Calu3 (cell line): ENCODE results near the gene COL24A1. TPM values are rescaled to one million over a fixed set of nuclear protein-coding genes. Genes with fewer than 3 reads are reported as not detected.
"Not testable (repeated sequence)": the region's sequence is repeated elsewhere in the genome, so short reads cannot be mapped to it uniquely, and the experiment has no call there.

Experiments
- BruUV-seq: library from RNA; stranded (reverse); fragments of 400-500 nt; replicated peaks from 2 replicates; lab custom pipeline; 2021; lab: Mats Ljungman, UMichigan
- CTCF ChIA-PET: fragments of 300-600 bp; sonication (Branson Sonifier 250); formaldehyde crosslinking; loops from one replicate; lab custom pipeline; 2022; ENCODE audit warnings: antibody characterized with exemption; lab: Charles Lee
- DNase-seq: peaks from one replicate; pipeline ENCODE4 v3.0.0; 2022
- H3K27ac Mint-ChIP-seq: one replicate; pipeline ENCODE4 v1.8.0; 2022; ENCODE audit warnings: mixed read lengths; ENCODE audit not compliant: unreplicated experiment
- H3K27me3 Mint-ChIP-seq: one replicate; pipeline ENCODE4 v1.8.0; 2022; ENCODE audit warnings: mixed read lengths; ENCODE audit not compliant: unreplicated experiment
- H3K36me3 Mint-ChIP-seq: one replicate; pipeline ENCODE4 v1.8.0; 2022; ENCODE audit warnings: mild to moderate bottlenecking, moderate library complexity, mixed read lengths; ENCODE audit not compliant: insufficient read depth, unreplicated experiment
- H3K4me1 Mint-ChIP-seq: one replicate; pipeline ENCODE4 v1.8.0; 2022; ENCODE audit warnings: mild to moderate bottlenecking, low read depth, mixed read lengths; ENCODE audit not compliant: unreplicated experiment
- H3K4me3 Mint-ChIP-seq: one replicate; pipeline ENCODE4 v1.8.0; 2022; ENCODE audit warnings: mild to moderate bottlenecking, low read depth, moderate library complexity, mixed read lengths; ENCODE audit not compliant: unreplicated experiment
- H3K9me3 Mint-ChIP-seq: one replicate; pipeline ENCODE4 v1.8.0; 2022; ENCODE audit warnings: low read depth, mixed read lengths; ENCODE audit not compliant: unreplicated experiment
- intact Hi-C: fragments of 100-400 bp; cut with micrococcal nuclease; formaldehyde crosslinking; loops from one replicate; pipeline ENCODE4 v1.10.0; 2022; ENCODE audit not compliant: unreplicated experiment
- total RNA-seq: library from RNA; stranded (reverse); gene quantifications from 2 replicates; pipeline ENCODE4 v1.2.3, GENCODE V29; 2022
- TF ChIP-seq, protein P1 (sequence below): fragments of 200-600 bp; IDR thresholded peaks from one replicate; pipeline ENCODE4 v1.8.0; 2022; ENCODE audit warnings: antibody characterized with exemption; ENCODE audit not compliant: unreplicated experiment

The COL24A1 gene
- total RNA-seq, 1 experiment from 2014 or later: not detected

DNA sequence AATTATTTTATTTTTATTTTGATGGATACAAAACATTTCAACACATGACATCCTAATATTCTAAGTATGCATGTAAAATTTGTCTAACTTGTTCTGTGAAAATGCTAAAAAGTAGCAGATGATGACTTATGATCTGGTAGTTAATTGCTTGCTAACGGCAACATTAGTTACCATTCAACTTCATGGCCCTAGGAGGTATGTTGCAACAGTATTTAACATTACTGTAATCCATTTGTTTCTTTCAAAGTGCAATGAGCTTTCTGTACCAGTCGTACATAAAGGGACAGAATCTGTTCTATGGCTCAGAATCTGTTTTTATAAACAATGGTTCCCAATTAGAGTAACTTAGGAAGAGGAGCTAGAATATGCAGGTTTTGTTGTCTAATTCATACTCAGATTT, 356.8 kb downstream of the COL24A1 start:
- Mint-ChIP-seq H3K27ac (no peak overlapping the region), H3K4me1 (peaks cover 23% of the 10 kb centered on the region), H3K36me3 (no peaks in the 10 kb centered on the region), H3K9me3 (peaks cover 2% of the 10 kb centered on the region), H3K4me3 (no peak overlapping the region), H3K27me3 (no peaks in the 10 kb centered on the region)
- intact Hi-C loops: no loop called here
- CTCF ChIA-PET: no interaction called here
- DNase-seq: no peak
- BruUV-seq: no TSS peak
- TF ChIP-seq, protein P1, sequence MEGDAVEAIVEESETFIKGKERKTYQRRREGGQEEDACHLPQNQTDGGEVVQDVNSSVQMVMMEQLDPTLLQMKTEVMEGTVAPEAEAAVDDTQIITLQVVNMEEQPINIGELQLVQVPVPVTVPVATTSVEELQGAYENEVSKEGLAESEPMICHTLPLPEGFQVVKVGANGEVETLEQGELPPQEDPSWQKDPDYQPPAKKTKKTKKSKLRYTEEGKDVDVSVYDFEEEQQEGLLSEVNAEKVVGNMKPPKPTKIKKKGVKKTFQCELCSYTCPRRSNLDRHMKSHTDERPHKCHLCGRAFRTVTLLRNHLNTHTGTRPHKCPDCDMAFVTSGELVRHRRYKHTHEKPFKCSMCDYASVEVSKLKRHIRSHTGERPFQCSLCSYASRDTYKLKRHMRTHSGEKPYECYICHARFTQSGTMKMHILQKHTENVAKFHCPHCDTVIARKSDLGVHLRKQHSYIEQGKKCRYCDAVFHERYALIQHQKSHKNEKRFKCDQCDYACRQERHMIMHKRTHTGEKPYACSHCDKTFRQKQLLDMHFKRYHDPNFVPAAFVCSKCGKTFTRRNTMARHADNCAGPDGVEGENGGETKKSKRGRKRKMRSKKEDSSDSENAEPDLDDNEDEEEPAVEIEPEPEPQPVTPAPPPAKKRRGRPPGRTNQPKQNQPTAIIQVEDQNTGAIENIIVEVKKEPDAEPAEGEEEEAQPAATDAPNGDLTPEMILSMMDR: no peak

DNA sequence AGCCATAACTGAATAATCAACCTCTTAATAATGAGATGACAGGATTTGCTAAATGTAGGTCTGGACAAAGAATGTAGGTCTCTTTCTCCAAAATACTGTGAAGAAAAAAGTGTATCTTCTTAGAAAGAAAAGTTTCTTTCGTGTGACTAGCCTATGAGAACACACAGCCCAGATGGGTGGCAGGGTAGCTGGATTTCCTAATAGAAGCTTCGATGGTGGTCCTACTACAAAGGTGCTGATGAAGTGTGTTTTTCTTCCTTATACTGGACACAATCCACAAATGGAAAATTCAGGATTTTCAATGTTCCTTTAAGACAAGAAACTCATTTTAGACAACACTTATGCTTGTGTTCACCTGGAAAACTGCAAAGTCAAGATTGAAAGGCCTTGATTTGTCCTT, 358.2 kb downstream of the COL24A1 start:
- DNase-seq: no peak
- no TSS peak for BruUV-seq
- TF ChIP-seq, protein P1: no peak
- Mint-ChIP-seq H3K27me3 (no peaks in the 10 kb centered on the region), H3K9me3 (peaks cover 2% of the 10 kb centered on the region), H3K36me3 (no peaks in the 10 kb centered on the region), H3K27ac (no peak overlapping the region), H3K4me1 (peaks cover 23% of the 10 kb centered on the region), H3K4me3 (no peak overlapping the region)
- CTCF ChIA-PET: no interaction called here
- intact Hi-C loops: no loop called here

DNA sequence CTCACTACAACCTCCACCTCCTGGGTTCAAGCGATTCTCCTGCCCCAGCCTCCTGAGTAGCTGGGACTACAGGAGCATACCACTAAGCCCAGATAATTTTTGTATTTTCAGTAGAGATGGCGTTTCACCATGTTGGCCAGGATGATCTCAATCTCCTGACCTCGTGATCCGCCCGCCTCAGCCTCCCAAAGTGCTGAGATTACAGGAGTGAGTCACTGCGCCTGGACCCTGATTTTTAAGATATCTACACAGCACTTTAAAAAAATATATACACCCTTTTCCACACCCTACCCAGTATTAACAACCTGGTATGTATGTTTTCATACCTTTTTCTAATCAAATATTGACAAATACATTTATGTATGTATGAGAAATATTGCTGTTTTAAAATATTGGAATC, 379.6 kb downstream of the COL24A1 start:
- H3K27me3 Mint-ChIP-seq, BruUV-seq, H3K4me3 Mint-ChIP-seq, CTCF ChIA-PET, H3K9me3 Mint-ChIP-seq, H3K27ac Mint-ChIP-seq, DNase-seq, H3K4me1 Mint-ChIP-seq, H3K36me3 Mint-ChIP-seq, intact Hi-C loops: not testable (repeated sequence)

DNA sequence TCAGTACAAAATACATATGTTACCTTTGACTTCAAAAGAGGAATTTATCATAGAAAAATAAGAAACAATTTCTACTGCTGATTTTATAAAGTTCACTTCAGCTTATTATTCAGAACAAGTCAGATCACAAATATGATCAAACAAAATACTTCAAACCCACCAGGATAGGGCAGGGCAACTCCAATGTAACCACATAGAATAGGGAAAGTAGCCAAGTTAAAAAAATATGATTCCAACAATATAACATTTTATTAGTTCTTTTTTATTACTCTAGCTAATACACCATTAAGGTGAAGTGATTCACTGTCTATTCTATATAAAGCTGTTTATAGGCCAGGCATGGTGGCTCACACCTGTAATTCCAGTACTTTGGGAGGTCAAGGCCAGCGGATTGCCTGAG, 393.8 kb downstream of the COL24A1 start:
- Mint-ChIP-seq H3K36me3 (no peaks in the 10 kb centered on the region), H3K27ac (no peak overlapping the region), H3K4me1 (no peaks in the 10 kb centered on the region), H3K9me3 (no peaks in the 10 kb centered on the region), H3K4me3 (no peak overlapping the region), H3K27me3 (no peaks in the 10 kb centered on the region)
- no TSS peak for BruUV-seq
- no peak for DNase-seq
- intact Hi-C loops: no loop called here
- CTCF ChIA-PET: no interaction called here
- TF ChIP-seq, protein P1: no peak

DNA sequence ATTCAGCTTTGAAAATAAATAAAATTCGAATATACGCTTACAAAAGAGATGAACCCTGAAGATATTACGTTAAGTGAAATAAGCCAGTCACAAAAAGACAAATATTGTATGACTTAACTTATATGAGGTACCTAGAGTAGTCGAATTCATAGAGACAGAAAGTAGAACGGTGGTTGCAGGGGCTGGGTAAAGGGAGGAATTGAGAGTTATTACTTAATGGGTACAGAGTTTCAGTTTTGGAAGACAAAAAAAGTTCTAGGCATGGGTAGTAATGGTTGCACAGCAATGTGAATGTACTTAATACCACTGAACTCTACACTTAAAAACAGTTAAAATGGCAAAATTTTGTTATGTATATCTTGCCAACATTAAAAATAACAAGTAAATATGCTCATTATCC, 399.7 kb downstream of the COL24A1 start:
- no TSS peak for BruUV-seq
- intact Hi-C loops: no loop called here
- no peak overlapping the region for H3K27ac Mint-ChIP-seq
- H3K27me3 Mint-ChIP-seq: no peaks in the 10 kb centered on the region
- H3K9me3 Mint-ChIP-seq: no peaks in the 10 kb centered on the region
- no peaks in the 10 kb centered on the region for H3K36me3 Mint-ChIP-seq
- no peak overlapping the region for H3K4me3 Mint-ChIP-seq
- CTCF ChIA-PET: no interaction called here
- DNase-seq: no peak
- TF ChIP-seq, protein P1: no peak
- H3K4me1 Mint-ChIP-seq: no peaks in the 10 kb centered on the region
